Measurements from ENCODE around the gene ALKAL2.

The ALKAL2 gene

GRCh38 chr2:238869-239268, 49.0 kb downstream of the ALKAL2 start:
- DNase-seq, result no peak

- peak in 1 of 2 donors; percentile 34 for DNase-seq
These were observed 49.5 kb downstream of the ALKAL2 start for GRCh38 chr2:238431-238830.

- peak in 1 of 2 donors; percentile 47 for DNase-seq
These were observed 50.0 kb downstream of the ALKAL2 start for GRCh38 chr2:237878-238277.

GRCh38 chr2:236993-237539, 50.8 kb downstream of the ALKAL2 start:
- no peak for DNase-seq

GRCh38 chr2:234421-234820, 53.5 kb downstream of the ALKAL2 start:
- DNase-seq, result no peak

- no peak for DNase-seq
These were observed 54.9 kb downstream of the ALKAL2 start for GRCh38 chr2:233030-233429.

GRCh38 chr2:231521-232185, 56.2 kb downstream of the ALKAL2 start:
- peak; percentile 72 to 80 for DNase-seq
